ENCODE data around the gene EEFSEC. TPM values are rescaled to one million over a fixed set of nuclear protein-coding genes. Genes with fewer than 3 reads are reported as not detected.

The EEFSEC gene
- total and polyA plus RNA-seq, 2 experiments from 2014 or later, result 10.1 to 16.2 TPM

GRCh38 chr3:128175768-128176167 is 22.5 kb downstream of the EEFSEC start (continued):
- TF ChIP-seq POLR2AphosphoS5 (IDR thresholded peaks at IDR 0.05; ENCODE audit: low read depth), result no peak
- TF ChIP-seq ETS1 (IDR thresholded peaks at IDR 0.05), result no peak
- no peak for TF ChIP-seq ZNF331 (CRISPR knock-in tag; IDR thresholded peaks at IDR 0.05; ENCODE audit: low read depth)
- TF ChIP-seq ZNF114 (CRISPR knock-in tag; IDR thresholded peaks at IDR 0.05), result no peak
- TF ChIP-seq REST (IDR thresholded peaks at IDR 0.05; ENCODE audit: unreplicated experiment), result no peak
- TF ChIP-seq CTCF (conservative IDR thresholded peaks at IDR 0.05; ENCODE audit: low read depth in 2 of 2), result no peak
- no peak for TF ChIP-seq NANOG (IDR thresholded peaks at IDR 0.05; ENCODE audit: borderline replicate concordance)
- TF ChIP-seq JUNB (IDR thresholded peaks at IDR 0.05; ENCODE audit: unreplicated experiment), result no peak
- TF ChIP-seq STAT1 (IDR thresholded peaks at IDR 0.05; ENCODE audit: unreplicated experiment), result no peak

- Mint-ChIP-seq H3K4me1 (peaks cover 62% of the 10 kb centered on the region), H3K9me3 (no peaks in the 10 kb centered on the region), H3K36me3 (ENCODE audit: low read depth) (no peaks in the 10 kb centered on the region), H3K27me3 (ENCODE audit: insufficient read depth, low read depth, poor library complexity) (peaks cover 4% of the 10 kb centered on the region), H3K4me3 (no peak overlapping the region; the same call in 2 of the 3 replicates), H3K27ac (no peak overlapping the region)
- H3K9me2 ChIP-seq (ENCODE audit: insufficient read depth), result no peaks in the 10 kb centered on the region
- no peak overlapping the region for H3K4me2 ChIP-seq
- no peak overlapping the region for H3K27ac ChIP-seq (ENCODE audit: low read depth)
- no peaks in the 10 kb centered on the region for H4K20me1 ChIP-seq (replicated peaks; ENCODE audit: insufficient read depth)
- TF ChIP-seq ETS1 (IDR thresholded peaks at IDR 0.05), result no peak
- no peaks in the 10 kb centered on the region for H3K27me3 ChIP-seq (ENCODE audit: insufficient read depth)
- no peaks in the 10 kb centered on the region for H3F3A ChIP-seq (replicated peaks; ENCODE audit: low read depth)
- H3K36me3 ChIP-seq (ENCODE audit: insufficient read depth), result no peaks in the 10 kb centered on the region
- H3K4me1 ChIP-seq (ENCODE audit: insufficient read depth), result peaks cover 61% of the 10 kb centered on the region
- ATAC-seq (no peak), DNase-seq (ENCODE audit: low spot score) (no peak)
- no peak overlapping the region for H2AFZ ChIP-seq
- no peak overlapping the region for H3K4me3 ChIP-seq
- H3K79me2 ChIP-seq (replicated peaks; ENCODE audit: insufficient read depth), result peaks cover 25% of the 10 kb centered on the region
Observed at GRCh38 chr3:128176276-128176833, 23.1 kb downstream of the EEFSEC start.
